LNCaP clone FGC (cell line): ENCODE data around the gene OR13J1.

Source experiments
- DNase-seq: peaks from one replicate; pipeline ENCODE4 v3.0.0-alpha.2; 2011; ENCODE audit warnings: low read depth
- H3K4me3 ChIP-seq: 2 replicates; pipeline ENCODE4 v1.5.1; 2011; ENCODE audit warnings: mild to moderate bottlenecking, low read depth, low read length, control low read depth
- TF ChIP-seq, protein P1 (sequence below): IDR thresholded peaks from 2 replicates; pipeline ENCODE4 v1.5.1; 2012; ENCODE audit warnings: mild to moderate bottlenecking; ENCODE audit not compliant: control insufficient read depth, insufficient read depth; ENCODE audit errors: extremely low read depth

The OR13J1 gene

DNA sequence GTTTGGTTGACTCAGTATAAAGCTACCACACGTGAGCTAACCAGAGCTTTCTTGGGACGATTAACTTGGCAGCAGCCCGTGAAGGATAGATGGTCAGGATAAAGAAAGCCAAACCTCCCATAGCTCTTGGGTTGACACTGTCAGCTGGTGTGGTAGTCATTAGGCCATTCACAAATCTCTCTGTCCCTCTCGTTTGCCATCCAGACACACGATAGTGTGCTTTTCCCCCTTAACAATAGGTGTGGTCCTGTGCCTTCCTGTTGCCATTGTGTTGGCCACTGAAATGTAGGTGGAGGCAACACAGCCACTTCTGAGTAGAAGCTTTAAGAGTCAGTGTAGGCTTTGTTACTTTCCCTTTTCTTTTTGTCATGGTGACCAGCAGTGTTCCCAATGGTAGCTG is 11.7 kb downstream of the OR13J1 start:
- no peak for DNase-seq
- no peak overlapping the region for H3K4me3 ChIP-seq
- TF ChIP-seq, protein P1, sequence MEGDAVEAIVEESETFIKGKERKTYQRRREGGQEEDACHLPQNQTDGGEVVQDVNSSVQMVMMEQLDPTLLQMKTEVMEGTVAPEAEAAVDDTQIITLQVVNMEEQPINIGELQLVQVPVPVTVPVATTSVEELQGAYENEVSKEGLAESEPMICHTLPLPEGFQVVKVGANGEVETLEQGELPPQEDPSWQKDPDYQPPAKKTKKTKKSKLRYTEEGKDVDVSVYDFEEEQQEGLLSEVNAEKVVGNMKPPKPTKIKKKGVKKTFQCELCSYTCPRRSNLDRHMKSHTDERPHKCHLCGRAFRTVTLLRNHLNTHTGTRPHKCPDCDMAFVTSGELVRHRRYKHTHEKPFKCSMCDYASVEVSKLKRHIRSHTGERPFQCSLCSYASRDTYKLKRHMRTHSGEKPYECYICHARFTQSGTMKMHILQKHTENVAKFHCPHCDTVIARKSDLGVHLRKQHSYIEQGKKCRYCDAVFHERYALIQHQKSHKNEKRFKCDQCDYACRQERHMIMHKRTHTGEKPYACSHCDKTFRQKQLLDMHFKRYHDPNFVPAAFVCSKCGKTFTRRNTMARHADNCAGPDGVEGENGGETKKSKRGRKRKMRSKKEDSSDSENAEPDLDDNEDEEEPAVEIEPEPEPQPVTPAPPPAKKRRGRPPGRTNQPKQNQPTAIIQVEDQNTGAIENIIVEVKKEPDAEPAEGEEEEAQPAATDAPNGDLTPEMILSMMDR, result no peak

DNA sequence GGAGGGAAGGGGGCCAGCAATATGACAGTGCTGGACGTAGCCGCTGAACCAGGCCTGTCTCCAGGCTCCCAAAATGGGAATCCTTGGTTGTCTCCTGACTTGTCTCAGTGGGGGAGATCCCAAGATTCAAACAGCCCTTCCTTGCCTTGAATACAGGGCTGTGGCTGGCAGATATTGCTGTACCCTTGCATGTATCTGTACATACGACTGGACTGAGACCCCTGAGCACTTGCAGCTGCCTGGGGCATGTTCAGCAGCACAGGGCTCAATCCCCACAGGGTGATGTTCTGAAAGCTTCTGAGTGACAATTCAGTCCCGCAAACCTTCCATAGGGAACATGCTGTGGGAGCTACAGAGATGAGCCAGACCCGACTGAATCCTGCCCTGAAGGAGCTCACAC is 13.3 kb downstream of the OR13J1 start:
- H3K4me3 ChIP-seq, result no peak overlapping the region
- TF ChIP-seq, protein P1, result no peak
- DNase-seq, result no peak

DNA sequence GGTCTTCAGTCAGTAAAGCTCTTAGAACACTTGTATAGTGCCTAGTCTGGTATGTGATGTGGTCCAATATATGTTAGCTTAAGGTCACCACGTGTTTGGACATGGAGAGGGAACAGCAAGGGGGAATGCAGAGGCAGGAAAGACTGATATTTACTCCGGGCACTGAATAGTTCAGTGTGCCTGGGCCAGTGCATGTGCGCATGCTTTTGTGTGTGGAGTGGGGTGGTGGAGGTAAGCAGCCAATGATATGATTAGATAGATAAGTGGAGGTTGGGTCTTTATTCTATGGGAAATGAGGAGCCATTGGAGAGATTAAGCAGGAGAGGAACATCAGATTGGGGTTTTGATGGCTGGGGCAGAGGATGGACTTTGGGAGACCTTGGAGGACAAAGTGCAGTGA is 14.0 kb downstream of the OR13J1 start:
- DNase-seq, result no peak
- H3K4me3 ChIP-seq, result no peak overlapping the region
- TF ChIP-seq, protein P1, result no peak

DNA sequence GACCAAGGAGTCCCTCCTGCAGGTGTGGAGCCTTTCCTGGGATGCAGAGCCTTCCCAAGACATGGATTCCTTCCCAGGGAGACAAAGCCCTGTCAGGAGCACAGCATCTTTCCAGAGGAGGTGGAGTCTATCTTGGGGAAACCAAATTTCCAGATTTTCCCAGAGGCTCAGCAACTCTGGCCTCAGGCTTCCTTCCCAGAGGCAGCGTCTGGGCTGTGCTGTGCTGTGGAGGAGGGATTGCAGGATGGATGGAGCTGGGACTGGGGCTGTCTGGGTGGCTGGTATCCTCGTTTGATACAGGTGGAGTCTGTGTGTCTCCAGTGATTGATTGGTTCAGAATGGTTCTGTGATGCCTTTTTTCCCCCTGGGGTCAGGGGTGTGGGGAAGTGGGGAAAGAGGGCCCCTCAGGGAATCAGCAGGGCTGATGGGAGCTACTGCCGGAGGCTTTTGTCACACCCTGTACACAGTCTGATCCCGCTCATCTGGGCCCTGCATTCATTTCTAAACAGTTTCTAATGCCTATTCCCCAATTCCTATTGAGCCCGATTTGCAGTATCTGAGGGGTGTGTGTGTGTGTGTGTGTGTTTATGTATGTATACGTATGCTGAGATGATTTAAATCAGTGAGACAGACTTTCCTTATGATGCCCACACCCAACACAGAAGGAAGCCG is 16.0 kb downstream of the OR13J1 start:
- H3K4me3 ChIP-seq, result no peak overlapping the region
- TF ChIP-seq, protein P1, result no peak
- no peak for DNase-seq

DNA sequence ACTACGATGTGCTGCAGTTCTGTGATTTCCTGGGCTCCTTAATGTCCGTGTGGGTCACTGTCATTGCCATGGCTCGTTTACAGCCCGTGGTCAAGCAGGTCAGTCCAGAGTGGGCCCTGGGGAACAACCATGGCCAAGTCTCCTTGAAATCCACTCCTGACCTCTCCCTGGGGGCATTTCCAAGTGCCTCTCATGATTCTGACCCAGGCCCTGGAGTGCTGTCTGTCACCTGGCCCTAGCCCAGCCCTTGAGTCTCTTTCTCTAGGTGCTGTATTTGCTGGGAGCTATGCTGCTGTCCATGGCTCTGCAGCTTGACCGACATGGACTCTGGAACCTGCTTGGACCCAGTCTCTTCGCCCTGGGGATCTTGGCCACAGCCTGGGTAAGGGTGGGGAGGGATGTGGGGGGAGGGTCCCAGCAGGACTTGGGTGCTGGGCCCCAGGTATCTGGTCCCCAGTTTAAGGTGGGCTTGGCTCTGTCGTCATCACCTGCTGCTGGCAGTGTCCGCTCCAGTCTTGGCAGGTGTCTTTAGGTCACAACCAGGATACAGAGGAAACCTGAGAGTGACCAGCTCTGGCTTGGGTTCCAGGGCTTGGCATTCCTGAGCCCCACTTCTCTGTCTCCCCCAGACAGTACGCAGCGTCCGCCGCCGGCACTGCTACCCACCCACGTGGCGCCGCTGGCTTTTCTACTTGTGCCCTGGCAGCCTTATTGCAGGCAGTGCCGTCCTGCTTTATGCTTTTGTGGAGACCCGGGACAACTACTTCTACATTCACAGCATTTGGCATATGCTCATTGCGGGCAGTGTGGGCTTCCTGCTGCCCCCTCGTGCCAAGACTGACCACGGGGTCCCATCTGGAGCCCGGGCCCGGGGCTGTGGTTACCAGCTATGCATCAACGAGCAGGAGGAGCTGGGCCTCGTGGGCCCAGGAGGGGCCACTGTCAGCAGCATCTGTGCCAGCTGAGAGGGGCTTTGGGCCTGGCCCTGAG is 17.0 kb downstream of the OR13J1 start:
- TF ChIP-seq, protein P1, result no peak
- no peak overlapping the region for H3K4me3 ChIP-seq
- no peak for DNase-seq

DNA sequence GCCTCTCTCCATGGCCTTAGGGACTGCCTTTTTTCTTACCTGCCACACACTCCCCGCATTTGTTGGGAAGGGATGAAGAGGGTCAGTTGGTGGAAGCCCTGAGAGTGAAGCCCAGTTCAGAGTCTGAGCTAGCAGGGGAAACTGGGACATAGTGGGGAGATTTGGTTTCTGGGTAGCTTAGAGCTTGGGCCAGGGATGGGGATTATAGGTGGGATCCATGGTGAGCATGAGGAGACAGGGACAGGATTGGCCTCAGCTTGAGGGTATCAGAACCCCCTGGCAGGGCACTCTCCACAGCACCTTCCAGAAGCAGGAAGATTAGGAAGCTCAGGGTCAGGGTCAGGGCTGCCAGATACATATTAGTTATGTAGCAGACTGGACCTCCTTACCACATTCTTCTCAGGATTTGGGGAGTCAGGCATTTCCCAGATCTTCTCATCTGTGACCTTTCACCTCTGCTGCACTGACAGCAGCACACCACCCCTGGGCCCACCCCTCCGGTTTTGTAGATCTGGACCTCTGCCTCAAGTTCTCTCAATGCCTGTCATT is 17.9 kb downstream of the OR13J1 start:
- H3K4me3 ChIP-seq, result no peak overlapping the region
- TF ChIP-seq, protein P1, result no peak
- no peak for DNase-seq
